ENCODE measurements around the gene PAQR4.

PAQR4 gene

DNA sequence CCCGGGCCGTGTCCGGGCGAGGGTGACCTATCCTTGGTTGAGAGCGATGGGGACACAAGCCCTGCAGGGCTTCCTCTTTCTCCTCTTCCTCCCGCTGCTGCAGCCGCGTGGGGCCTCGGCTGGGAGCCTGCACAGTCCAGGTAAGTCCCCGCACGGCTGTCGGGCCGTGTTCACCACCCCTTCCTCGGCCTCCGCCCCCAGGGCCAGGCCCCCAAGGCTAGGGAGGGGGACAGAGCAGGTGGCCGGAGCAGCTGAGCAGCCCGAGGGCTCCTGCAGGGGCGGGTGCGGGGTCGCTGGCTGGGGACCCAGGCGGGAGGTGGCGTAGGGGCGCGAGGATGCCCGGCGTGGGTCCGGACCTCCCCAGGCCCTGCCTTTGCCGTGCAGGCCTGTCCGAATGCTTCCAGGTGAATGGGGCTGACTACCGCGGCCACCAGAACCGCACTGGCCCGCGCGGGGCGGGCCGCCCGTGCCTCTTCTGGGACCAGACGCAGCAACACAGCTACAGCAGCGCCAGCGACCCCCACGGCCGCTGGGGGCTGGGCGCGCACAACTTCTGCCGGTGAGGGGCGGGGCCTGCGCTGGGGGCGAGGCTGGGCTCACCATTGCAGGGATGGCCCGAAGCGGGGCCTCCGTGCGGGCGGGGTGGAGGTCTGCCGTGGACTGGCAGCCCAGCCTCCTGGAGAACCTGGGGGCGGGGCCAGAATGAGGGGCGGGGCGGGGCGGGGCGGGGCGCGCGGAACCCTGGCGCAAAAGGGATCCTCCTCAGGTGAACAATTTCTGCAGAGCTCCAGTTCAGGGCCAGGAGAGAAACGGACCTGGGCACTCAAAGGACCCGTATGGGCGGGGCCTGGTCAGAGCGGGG is 4.4 kb upstream of the PAQR4 start:
- peak; percentile 76 for DNase-seq (ENCODE audit: low spot score)

DNA sequence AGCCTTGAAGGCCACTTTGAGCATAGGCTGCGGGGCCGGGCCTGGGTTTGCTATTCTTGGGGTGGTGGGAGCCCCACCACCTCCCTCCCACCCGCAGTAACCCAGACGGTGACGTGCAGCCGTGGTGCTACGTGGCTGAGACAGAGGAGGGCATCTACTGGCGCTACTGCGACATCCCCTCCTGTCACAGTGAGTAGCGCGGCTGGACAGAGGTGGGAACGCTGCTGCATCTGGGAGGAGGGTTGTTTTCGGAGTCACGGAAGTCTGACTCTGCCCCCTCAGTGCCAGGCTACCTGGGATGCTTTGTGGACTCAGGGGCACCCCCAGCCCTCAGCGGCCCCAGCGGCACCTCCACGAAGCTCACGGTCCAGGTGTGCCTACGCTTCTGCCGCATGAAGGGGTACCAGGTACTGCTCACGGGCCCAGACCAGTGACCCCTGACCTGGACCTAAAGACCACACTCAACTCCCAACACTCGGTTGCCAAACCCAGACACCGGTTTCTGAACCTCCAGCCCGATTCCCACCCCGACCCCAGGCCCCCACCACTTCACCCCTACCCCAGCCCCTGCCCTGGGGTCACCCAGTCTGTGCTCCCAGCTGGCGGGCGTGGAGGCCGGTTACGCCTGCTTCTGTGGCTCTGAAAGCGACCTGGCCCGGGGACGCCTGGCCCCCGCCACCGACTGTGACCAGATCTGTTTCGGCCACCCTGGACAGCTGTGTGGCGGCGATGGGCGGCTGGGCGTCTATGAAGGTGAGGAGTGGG is 2.9 kb upstream of the PAQR4 start:
- no peak for DNase-seq (ENCODE audit: low spot score)

DNA sequence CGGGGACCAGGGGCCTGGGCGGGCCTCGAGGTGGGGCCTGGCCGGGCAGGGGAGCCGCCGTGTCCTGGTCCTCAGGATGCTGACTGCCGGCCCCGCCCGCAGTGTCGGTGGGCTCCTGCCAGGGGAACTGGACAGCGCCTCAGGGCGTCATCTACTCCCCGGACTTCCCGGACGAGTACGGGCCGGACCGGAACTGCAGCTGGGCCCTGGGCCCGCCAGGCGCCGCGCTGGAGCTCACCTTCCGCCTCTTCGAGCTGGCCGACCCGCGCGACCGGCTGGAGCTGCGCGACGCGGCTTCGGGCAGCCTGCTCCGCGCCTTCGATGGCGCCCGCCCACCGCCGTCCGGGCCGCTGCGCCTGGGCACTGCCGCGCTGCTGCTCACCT is 2.3 kb upstream of the PAQR4 start:
- no peak for DNase-seq (ENCODE audit: low spot score)

DNA sequence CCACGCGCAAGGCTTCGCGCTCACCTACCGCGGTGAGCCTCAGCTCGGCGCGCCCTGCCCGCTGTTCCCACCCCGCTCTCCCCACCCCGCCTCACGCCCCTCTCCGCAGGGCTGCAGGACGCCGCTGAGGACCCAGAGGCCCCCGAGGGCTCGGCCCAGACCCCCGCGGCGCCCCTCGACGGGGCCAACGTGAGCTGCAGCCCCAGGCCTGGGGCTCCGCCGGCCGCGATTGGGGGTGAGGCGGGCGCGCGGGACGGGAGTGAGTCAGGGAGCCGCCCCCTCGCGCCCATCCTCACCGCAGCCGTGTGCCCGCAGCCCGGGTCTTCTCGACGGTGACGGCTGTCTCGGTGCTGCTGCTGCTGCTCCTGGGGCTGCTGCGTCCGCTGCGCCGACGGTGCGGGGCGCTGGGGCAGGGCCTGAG is 1.9 kb upstream of the PAQR4 start:
- no peak for DNase-seq (ENCODE audit: low spot score)

DNA sequence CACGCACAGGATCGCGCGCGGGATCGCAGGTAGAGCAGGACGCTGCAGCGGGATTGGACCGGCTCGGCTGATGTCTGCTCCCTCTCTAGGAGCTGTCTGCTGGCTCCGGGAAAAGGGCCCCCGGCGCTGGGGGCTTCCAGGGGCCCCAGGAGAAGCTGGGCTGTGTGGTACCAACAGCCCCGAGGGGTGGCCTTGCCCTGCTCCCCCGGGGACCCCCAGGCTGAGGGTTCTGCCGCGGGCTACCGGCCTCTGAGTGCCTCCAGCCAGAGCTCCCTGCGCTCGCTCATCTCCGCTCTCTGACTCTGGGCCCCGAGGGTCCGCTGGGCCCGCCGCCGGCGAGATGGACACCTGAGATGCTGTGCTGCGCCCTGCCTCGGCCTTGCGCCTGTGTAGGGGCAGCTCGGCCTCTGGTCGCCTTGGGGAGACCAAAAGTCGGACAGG is 1.4 kb upstream of the PAQR4 start:
- no peak for DNase-seq (ENCODE audit: low spot score)

DNA sequence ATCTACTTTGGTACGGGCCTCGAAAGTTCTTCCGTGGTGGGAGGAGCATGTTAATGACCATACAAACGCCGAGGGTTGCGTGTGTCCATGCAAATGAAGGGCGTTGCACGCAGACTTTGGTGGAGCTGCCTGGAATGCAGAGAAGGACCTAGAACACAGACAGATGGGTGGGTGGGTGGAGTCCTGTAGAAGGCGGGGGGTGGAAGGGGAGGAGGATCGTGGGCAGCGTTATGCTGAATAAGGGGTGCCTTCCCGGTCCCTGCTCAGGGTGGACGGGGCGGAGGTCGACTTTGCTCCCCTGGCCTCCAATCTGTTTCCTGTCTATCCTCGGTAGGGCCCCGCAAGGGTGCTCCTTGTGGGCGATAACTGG is 795 bp upstream of the PAQR4 start:
- DNase-seq (ENCODE audit: low spot score) = no peak

DNA sequence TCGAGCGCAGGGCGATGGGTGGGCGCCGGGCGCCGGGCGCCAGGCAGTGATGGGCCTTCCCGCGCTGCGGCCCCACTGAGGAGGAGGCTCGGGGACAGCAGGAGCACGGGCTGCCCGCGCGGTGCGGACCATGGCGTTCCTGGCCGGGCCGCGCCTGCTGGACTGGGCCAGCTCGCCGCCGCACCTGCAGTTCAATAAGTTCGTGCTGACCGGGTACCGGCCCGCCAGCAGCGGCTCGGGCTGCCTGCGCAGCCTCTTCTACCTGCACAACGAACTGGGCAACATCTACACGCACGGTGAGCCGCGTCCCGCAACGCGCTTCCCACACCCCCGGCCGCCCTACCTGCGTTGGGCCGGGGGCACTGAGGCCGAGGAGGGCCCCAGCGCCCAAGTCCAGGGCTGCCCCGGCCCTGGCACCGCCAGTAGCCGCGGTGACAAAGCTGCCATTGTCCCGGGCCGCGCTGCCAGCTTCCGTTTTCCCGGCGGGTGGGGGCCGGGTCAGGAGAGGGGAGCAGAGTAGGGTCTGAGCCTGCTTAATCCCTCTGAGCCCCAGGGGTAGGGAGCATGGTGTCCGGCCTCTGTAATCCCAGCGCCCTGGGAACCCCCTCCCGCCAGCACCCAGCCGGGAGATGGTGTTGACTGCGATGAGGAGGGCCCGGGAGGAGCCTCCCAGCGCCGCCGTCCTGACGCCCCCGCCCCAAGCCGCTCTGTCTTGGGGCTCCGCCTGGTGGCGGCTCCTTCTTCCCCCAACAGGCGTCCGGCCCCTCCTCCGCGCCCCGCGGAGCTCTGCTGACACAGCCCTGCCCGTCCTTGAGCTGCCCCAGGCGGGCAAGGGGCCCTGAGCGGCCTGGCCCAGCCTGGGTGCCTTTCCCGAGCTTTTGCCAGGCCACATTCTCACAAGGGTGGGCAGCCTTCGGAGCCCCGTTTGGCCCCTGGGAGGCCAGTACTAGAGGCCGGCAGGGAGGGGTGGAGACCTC is 685 bp downstream of the PAQR4 start:
- DNase-seq (ENCODE audit: low spot score) = no peak

DNA sequence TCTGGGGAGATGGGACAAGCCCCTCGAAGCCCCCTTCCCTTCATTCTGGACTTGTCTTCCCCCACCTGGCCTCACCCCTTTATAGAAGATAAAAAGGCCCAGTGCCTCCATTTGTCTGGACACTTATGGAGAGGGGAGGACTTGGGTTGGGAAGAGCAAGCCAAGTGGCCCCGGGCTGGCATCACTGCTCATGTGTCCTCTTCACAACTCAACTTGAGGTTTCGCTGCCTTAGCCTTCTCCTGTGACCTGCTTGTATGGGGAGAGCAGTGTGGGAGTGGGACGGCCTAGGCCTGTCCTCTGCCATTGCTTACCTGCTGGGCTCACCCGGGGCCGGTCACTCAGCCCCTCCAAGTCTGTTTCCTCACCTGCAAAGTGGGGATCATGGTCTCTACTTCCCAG is 1.4 kb downstream of the PAQR4 start:
- no peak for DNase-seq (ENCODE audit: low spot score)

DNA sequence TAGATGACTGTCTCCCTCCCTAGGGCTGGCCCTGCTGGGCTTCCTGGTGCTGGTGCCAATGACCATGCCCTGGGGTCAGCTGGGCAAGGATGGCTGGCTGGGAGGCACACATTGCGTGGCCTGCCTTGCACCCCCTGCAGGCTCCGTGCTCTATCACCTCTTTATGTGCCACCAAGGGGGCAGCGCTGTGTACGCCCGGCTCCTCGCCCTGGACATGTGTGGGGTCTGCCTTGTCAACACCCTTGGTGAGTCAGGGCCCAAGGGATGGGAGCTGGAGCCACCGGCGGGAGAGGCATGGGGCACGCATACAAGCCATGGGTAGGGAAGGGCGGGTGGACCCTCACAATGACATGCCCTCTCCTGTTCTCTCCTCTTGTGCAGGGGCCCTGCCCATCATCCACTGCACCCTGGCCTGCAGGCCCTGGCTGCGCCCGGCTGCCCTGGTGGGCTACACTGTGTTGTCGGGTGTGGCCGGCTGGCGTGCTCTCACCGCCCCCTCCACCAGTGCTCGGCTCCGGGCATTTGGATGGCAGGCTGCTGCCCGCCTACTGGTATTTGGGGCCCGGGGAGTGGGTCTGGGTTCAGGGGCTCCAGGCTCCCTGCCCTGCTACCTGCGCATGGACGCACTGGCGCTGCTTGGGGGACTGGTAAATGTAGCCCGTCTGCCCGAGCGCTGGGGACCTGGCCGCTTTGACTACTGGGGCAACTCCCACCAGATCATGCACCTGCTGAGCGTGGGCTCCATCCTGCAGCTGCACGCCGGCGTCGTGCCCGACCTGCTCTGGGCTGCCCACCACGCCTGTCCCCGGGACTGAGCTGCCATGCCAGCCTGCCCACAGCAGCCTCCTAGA is 2.2 kb downstream of the PAQR4 start:
- no peak for DNase-seq (ENCODE audit: low spot score)

DNA sequence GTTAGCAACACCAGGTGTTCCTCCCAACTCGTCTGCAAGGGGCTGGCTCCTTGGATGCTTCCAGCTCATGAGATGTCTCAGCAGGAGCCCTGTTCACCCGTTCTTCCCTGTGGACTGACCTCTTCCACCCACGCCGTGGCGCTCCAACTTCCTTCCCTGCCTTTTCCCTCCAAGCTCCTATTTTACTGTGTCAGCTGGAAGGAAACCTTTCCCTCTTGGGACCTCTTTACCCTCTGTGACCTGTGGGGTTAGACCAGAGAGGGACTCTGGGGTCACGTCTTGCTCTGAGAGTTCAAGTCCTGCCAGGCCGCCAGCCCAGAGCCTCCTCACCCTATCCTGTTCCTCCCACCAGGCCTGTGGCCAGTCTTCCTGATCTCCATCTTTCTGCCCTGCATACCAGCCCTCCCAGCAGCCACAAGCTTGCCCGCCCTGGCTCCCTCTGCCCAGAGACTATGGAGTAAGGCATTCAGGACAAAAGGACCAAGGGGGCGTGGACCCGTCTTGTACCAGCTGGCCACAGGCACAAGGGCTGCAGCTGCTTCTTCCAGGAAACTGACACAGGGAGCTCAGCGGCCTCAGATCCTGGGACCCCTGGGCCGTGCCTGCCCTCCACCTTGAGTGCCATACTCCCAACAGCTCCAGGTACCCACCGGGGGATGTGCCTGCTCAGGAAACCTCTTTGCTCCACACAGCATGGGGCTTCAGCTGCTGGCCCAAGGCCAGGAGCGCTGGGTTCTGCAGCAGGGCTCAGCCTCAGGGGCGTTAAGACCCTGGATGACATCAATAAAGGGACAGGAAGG is 3.0 kb downstream of the PAQR4 start:
- DNase-seq (ENCODE audit: low spot score) = no peak

DNA sequence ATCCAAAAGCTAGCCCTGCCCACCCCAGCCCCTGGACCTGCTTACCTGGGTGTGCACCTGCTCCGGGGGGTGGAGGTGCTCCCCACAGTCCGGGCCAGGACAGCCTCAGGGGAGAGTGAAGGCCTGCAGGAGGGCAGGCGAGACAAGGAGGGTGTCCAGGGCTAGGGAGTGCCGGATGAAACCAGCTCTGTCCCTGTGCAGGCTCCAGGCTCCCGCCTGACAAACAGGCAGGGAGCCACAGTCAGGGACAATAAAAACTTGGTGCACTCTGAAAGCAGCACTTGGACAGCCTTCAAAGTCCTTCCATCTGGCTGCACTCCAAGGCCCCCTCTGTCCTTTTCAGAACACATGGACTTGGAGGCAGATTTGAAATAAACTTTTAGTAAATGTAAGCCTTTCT is 3.9 kb downstream of the PAQR4 start:
- no peak for DNase-seq (ENCODE audit: low spot score)

DNA sequence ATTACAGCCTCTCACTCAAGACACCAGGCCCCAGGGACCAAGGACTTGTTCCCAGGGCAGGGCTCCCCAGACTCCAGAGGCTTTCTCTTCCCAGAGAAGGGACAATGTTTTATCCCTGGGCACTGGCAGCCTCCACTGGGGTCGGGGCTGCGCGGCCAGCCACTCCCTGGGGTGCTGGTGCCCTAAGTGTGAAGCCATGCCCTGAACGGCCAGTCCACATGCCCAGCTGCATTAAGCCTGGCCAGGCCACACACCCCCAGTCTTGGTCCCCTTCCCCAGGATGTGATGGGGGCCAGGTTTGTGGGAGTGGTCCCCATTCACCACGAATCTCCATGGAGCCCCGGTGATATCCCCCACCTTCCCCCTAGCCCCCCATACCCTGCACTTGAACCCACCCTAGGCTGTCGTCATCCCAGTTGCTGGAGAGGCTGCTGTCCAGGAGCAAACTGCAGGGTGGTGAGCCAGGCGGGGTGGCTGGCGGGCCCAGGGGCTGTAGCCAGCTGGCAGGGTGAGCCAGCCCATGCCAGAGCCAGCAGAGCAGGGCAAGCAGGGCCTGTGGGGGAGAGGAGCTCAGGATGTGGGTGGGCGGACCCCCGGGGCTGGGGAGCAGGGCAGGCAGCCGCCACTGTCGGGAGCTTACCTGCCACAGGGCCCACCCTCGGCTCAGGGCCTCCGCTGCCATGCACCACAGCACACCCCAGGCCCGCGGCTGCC is 4.6 kb downstream of the PAQR4 start:
- no peak for DNase-seq (ENCODE audit: low spot score)

DNA sequence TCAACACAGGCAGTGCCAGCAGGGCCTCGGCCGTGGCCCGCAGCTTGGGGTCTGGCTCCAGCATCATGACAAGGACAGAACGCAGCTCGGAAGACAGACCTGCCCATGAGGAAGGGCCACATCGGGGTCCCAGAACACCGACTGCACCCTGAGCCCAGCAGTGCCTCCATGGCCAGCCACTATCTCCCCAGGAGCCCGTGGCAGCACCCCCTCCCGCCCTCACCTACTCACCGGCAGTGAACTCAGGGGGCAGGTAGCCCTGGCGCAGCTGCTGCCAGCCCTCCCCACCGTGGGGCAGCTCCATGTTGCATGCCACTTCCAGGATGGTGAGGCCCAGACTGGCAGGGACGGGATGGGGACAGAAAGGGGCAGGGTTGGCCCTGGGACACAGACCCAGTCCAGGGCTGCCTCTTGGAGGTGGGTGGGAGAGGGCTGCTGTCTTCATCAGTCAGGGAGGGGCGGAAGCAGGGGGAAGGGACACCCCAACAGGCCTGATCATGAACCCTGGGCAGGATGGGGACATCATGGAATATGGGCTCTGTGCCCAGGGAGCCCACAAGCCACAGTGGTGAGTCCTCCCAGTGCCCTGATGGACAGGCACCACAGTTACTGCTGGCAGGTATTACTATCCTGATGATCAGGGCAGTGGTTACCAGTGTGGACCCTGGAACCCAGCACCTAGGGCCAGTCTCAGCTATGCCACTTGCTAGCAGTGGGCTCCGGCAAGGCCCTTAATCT is 5.3 kb downstream of the PAQR4 start:
- DNase-seq (ENCODE audit: low spot score) = no peak

DNA sequence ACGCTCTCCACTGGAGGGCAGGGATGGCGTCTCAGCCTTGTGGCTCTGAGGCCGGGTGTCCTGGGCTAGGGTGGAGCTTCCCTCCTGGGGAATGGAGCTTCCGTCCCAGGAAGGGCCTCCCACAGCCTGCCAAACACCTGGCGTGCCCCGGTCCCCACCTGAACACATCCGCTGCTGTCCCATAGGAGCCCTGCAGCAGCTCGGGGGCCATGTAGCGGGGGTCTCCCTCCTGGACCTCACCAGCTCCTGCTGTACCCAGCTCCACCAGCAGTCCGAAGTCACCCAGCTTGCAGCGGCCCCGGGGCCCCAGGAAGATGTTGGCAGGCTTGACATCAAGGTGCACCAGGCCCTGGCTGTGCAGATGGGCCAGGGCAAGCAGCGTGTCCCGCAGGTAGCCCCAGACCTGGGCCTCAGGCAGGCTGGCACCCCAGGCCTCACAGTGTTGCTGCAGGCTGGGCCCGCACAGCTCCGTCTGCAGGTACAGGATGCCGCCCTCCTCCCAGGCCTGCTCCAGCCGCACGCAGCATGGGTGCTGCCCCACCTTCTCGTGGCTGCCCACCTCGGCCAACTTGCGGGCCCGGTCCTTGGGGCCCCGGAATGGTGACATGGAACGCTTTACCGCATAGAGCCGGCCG is 6.1 kb downstream of the PAQR4 start:
- DNase-seq (ENCODE audit: low spot score) = no peak

DNA sequence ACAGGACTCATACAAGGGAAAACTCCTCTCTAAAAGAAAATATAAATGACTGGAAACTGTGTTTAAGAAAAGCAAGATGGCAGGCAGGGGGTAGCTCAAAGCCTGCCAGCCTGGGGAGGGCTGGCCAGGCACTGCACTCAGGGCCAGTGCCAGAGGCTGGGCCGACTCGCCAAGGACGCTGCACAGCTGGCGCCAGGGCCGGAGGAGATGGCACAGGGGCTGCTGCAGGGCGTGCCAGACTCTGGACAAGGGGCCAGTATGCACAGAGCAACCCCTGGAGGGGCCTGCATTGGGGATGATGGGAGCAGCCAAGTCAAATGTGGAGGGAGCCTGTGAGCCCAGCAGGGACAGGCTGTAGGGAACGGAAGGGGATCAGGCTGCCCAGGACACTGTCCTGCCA is 7.1 kb downstream of the PAQR4 start:
- no peak for DNase-seq (ENCODE audit: low spot score)

DNA sequence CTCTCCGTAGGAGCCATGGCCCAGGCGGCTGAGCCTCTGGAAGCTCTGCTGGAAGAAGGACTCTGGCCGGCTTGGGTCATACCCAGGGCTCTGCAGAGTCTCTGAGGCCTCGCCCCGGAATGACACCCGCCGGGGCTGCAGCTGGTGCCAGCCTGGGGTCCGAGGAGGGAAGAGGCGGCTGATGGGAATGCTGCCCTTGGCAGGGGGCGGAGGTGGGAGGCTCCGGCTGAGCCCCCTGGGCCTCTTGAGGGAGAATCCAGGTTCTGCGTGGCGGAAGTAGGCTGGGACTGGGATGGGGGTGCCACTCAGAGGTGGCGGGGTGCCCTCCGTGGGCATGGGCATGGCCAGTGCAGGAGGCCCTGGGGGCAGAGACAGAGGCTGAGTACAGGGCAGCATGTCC is 7.5 kb downstream of the PAQR4 start:
- no peak for DNase-seq (ENCODE audit: low spot score)

DNA sequence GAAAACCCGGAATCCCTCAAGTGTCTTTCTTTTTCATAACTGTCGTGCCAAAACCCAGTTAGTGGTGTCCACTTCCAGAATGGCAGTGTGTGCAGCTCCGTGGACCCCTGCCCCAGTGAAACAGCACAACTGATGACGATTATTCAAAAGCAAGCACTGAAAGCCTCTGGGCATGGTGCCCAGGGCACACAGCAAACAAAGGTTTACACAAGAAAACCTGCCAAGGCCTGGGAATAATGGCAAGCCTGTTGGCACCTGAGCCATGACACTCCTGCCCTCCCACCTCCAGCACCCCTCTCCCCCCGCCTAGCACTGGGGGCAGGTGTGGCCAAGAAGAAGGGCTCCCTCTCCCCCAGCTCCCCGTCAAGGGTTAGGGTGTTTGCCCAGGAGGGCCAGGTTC is 8.3 kb downstream of the PAQR4 start:
- no peak for DNase-seq (ENCODE audit: low spot score)

DNA sequence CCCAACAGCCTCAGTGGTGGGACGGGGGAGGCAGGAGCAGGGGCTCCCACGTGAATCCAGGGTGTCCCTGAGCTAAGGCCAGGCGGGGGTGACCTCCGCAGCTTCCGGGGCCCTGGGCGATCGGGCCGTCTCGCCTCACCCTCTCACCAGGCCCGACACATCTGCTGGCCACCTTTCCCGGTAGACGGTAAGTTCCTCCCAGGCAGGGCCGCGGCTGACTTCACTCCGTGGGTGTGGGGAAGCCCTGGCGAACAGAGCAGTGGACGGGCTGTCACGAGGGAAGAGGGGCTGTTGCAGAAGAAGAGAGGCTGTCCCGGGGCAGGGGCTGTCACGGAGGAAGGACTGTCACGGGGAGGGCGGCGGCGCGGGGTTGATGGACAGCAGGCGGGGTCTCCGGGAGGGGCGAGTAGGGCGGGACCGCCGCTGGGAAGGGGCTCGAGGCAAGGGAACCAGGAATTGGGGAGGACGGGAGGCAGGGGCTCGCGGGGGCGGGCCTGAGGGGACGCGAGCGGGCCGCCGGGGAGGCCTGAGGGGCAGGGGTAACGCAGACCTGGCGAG is 10.6 kb downstream of the PAQR4 start:
- no peak for DNase-seq (ENCODE audit: low spot score)

Measured in cerebellar cortex (tissue), 1 donor.